Fibroblast of mammary gland (primary cell): ENCODE data around the gene TANC1.

ENCODE experiments used
- DNase-seq: peaks from one replicate; pipeline ENCODE4 v3.0.0-alpha.2; 2010; ENCODE audit warnings: low read depth
- H3K4me3 ChIP-seq: 2 replicates; pipeline ENCODE4 v1.5.1; 2011; ENCODE audit warnings: low read depth, mild to moderate bottlenecking, low read length, moderate library complexity; ENCODE audit not compliant: control insufficient read depth
- TF ChIP-seq, protein P1 (sequence below): conservative IDR thresholded peaks from 2 replicates; pipeline ENCODE4 v1.5.1; 2011; ENCODE audit warnings: low read depth, low read length, inconsistent platforms; ENCODE audit not compliant: control insufficient read depth, insufficient read depth

The TANC1 gene

DNA sequence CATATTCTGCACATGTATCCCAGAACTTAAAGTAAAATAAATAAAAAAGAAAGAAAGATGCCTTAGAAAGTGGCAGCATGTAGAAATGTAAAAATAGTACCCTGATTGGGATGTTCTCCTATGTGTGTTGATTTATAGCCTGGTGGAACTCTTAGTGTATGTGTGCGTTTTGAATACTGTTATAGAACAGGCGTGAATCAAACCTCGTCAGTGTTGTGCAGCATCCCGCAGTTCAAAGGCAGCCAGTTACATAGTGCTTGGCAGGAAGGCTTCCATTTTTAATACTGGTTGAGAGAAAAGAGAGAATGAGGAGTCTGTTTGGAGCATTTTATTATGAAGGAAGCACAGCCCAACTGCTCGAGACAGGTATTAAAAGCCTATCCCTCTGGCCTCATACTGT lies 49.4 kb downstream of the TANC1 start:
- H3K4me3 ChIP-seq: no peak overlapping the region
- DNase-seq: no peak
- TF ChIP-seq, protein P1, sequence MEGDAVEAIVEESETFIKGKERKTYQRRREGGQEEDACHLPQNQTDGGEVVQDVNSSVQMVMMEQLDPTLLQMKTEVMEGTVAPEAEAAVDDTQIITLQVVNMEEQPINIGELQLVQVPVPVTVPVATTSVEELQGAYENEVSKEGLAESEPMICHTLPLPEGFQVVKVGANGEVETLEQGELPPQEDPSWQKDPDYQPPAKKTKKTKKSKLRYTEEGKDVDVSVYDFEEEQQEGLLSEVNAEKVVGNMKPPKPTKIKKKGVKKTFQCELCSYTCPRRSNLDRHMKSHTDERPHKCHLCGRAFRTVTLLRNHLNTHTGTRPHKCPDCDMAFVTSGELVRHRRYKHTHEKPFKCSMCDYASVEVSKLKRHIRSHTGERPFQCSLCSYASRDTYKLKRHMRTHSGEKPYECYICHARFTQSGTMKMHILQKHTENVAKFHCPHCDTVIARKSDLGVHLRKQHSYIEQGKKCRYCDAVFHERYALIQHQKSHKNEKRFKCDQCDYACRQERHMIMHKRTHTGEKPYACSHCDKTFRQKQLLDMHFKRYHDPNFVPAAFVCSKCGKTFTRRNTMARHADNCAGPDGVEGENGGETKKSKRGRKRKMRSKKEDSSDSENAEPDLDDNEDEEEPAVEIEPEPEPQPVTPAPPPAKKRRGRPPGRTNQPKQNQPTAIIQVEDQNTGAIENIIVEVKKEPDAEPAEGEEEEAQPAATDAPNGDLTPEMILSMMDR: no peak

DNA sequence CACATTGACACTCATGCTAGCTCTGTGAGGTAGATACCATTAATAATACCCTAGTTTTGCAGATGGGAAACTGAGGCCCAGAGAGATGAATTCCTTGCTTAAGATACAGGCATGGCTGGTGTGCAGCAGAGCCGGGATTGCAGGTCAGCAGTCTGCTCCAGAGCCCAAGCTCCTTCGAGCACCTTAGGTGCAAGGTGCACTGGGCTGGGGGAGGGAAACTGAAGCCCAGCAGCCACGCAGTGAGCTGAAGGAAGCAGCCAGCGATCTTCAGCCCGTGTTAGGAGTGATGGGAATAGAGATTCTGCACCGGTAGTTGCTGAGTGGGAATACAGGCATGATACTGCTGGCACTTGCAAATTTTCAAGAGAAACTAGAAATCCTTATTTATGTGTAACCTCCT lies 50.6 kb downstream of the TANC1 start:
- TF ChIP-seq, protein P1: no peak
- no peak overlapping the region for H3K4me3 ChIP-seq
- no peak for DNase-seq

DNA sequence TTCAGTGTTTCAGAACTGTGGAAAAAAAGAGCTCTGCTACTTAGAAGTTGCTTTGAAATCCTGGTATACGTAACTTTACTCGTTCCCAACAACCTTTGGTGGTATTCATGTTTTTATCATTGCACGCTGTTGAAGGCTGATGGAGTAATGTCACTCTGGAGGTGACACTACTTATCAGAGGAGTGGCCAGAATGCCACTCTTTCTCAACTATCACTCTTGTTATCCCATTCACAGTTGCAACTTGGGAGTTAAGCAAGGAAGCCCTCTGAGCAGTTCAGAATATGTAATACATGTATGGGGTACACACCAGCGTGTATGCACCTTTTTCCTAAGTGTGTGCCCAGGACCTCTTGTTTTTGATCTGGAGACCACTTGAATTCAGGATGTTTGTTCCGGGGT lies 53.6 kb downstream of the TANC1 start:
- TF ChIP-seq, protein P1: no peak
- no peak overlapping the region for H3K4me3 ChIP-seq
- DNase-seq: no peak

DNA sequence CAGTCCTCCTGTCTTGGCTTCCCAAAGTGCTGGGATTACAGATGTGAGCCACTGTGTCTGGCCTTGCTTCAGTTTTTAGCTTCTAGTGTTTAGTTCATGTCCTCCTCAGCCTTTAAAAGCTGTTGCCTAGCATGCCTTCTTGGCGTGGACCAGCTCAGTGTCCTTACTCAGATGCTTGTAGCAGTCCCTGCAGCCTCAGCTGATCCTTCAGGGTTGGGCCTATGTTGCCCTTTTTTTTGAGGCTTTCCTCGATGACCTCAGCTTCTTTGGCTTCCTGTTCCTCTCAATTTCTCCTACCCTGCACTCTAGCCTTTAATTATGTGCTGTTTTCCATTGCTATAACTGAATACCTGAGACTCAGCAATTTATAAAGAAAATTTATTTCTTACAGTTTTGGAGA lies 57.7 kb downstream of the TANC1 start:
- peak; percentile 35 for DNase-seq
- H3K4me3 ChIP-seq: no peak overlapping the region
- TF ChIP-seq, protein P1: no peak

DNA sequence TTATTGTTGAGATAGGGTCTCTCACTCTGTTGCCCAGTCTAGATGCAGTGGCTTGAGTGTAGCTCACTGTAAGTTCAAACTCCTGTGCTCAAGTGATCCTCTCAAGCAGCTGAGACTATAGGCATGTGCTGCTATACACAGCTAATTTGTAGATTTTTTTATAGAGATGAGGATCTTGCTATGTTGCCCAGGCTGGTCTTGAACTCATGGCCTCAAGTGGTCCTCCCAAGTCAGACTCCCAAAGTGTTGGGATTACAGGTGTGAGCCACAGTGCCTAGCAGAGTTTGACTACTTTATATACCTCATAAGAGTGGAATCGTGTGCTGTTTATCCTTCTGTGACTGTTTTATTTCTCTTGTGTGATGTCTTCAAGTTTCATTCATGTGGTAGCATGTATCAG lies 60.3 kb downstream of the TANC1 start:
- DNase-seq: no peak

DNA sequence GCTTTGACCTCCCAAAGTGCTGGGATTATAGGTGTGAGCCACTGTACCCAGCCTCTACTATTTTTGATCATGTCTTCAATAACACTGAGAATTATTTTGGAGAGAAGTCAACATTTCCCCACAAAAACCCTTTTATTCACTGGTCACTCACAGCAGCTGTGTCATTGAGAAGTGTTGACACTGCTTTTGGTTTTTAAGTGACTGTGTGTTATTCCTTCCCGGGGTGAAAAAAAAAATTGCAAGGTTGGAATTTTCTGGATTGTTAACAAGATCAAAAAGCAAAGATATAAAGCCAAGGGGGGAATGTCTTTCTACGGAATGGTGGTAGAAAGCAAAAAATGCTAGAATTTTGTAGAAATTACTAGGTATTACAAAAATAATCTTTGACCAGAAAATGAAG lies 61.5 kb downstream of the TANC1 start:
- no peak overlapping the region for H3K4me3 ChIP-seq
- no peak for DNase-seq
- TF ChIP-seq, protein P1: no peak

More for the DNA sequence above, 60.3 kb downstream of the TANC1 start:
- no peak overlapping the region for H3K4me3 ChIP-seq
- TF ChIP-seq, protein P1: no peak
